ENCODE data around the gene RABGAP1.
"Not testable (repeated sequence)": the region's sequence is repeated elsewhere in the genome, so short reads cannot be mapped to it uniquely, and the experiment has no call there.

RABGAP1 gene

GRCh38 chr9:122940749-122941581, at the start of gene RABGAP1:
Gene RABGAP1, plus strand, starts transcription at chr9:122941020. Its CDS starts 16,040 bp downstream, at chr9:122957060.
- TF ChIP-seq HDGF (IDR thresholded peaks at IDR 0.05; ENCODE audit: borderline replicate concordance) (no peak), PKNOX1 (IDR thresholded peaks at IDR 0.05) (0 out of 2 replicates have a peak, but pooled peaks have one; percentile 12), L3MBTL2 (conservative IDR thresholded peaks at IDR 0.05) (peak; percentile 31; the same call in 1 of the 2 replicates)
- peak; percentile 98 for DNase-seq (ENCODE audit: extremely low spot score)
- ChIA-PET CTCF (interaction anchor here (0.9 kb wide), 2 partner anchors 28 to 50 kb away, joined by 4 to 5 read pairs; partner anchors contain the start of gene ZBTB6), POLR2A (interaction anchor here (0.6 to 2.4 kb wide), 17 partner anchors 10 to 379 kb away, joined by 3 to 63 read pairs (median 4); partner anchors contain the start of genes PDCL, RC3H2, ZBTB26 and ZBTB6)

GRCh38 chr9:122897969-122898368, 42.9 kb upstream of the RABGAP1 start:
- POLR2A ChIA-PET, result interaction anchor here (1.3 kb wide), 1 partner anchor 42 kb away, joined by 6 read pairs; the partner anchor contains the start of gene RABGAP1
- CTCF ChIA-PET, result no interaction called here
- TF ChIP-seq LEF1 (IDR thresholded peaks at IDR 0.05; ENCODE audit: borderline replicate concordance) (no peak), HDGF (IDR thresholded peaks at IDR 0.05; ENCODE audit: borderline replicate concordance) (no peak), BHLHE40 (IDR thresholded peaks at IDR 0.05; ENCODE audit: borderline replicate concordance) (no peak), NFRKB (IDR thresholded peaks at IDR 0.05) (no peak), FOXA1 (IDR thresholded peaks at IDR 0.05) (no peak), FOXM1 (IDR thresholded peaks at IDR 0.05; ENCODE audit: borderline replicate concordance) (no peak), PKNOX1 (IDR thresholded peaks at IDR 0.05) (no peak), TARDBP (IDR thresholded peaks at IDR 0.05) (no peak), ARNT (IDR thresholded peaks at IDR 0.05) (no peak), FOXK2 (IDR thresholded peaks at IDR 0.05) (no peak), ZNF384 (IDR thresholded peaks at IDR 0.05) (no peak), SUZ12 (IDR thresholded peaks at IDR 0.05) (no peak), L3MBTL2 (conservative IDR thresholded peaks at IDR 0.05) (no peak), ELF4 (IDR thresholded peaks at IDR 0.05) (no peak), CTBP1 (IDR thresholded peaks at IDR 0.05; ENCODE audit: borderline replicate concordance) (no peak), SP1 (IDR thresholded peaks at IDR 0.05) (no peak)
- DNase-seq (ENCODE audit: extremely low spot score), result no peak

GRCh38 chr9:122900791-122901190, 40.0 kb upstream of the RABGAP1 start:
- no peak for DNase-seq (ENCODE audit: extremely low spot score)
- CTCF ChIA-PET, result no interaction called here
- TF ChIP-seq NFRKB (IDR thresholded peaks at IDR 0.05), result no peak
- TF ChIP-seq FOXK2 (IDR thresholded peaks at IDR 0.05), result no peak
- no peak for TF ChIP-seq TARDBP (IDR thresholded peaks at IDR 0.05)
- TF ChIP-seq BHLHE40 (IDR thresholded peaks at IDR 0.05; ENCODE audit: borderline replicate concordance), result no peak
- no peak for TF ChIP-seq PKNOX1 (IDR thresholded peaks at IDR 0.05)
- no peak for TF ChIP-seq ARNT (IDR thresholded peaks at IDR 0.05)
- TF ChIP-seq CTBP1 (IDR thresholded peaks at IDR 0.05; ENCODE audit: borderline replicate concordance), result no peak
- TF ChIP-seq LEF1 (IDR thresholded peaks at IDR 0.05; ENCODE audit: borderline replicate concordance), result no peak
- no peak for TF ChIP-seq FOXM1 (IDR thresholded peaks at IDR 0.05; ENCODE audit: borderline replicate concordance)
- TF ChIP-seq L3MBTL2 (conservative IDR thresholded peaks at IDR 0.05), result no peak
- TF ChIP-seq ELF4 (IDR thresholded peaks at IDR 0.05), result no peak
- no peak for TF ChIP-seq SP1 (IDR thresholded peaks at IDR 0.05)
- no peak for TF ChIP-seq ZNF384 (IDR thresholded peaks at IDR 0.05)
- no peak for TF ChIP-seq SUZ12 (IDR thresholded peaks at IDR 0.05)
- no peak for TF ChIP-seq HDGF (IDR thresholded peaks at IDR 0.05; ENCODE audit: borderline replicate concordance)
- no peak for TF ChIP-seq FOXA1 (IDR thresholded peaks at IDR 0.05)
- POLR2A ChIA-PET, result interaction anchor here (2.0 kb wide), 1 partner anchor 12 kb away, joined by 5 read pairs; the partner anchor contains the start of gene ZBTB6

- CTCF ChIA-PET, result interaction anchor here (0.6 kb wide), 1 partner anchor 30 kb away, joined by 3 read pairs; no protein-coding TSS in a partner anchor
These were observed 36.4 kb upstream of the RABGAP1 start for GRCh38 chr9:122904466-122904822.

GRCh38 chr9:122904823-122905710, 35.8 kb upstream of the RABGAP1 start, which contains the start of gene RC3H2:
Gene RC3H2, minus strand, starts transcription at chr9:122905359. Its CDS starts 7,850 bp downstream, at chr9:122897509.
- DNase-seq (ENCODE audit: extremely low spot score), result peak; percentile 96
- ChIA-PET CTCF (interaction anchor here (0.6 kb wide), 1 partner anchor 30 kb away, joined by 3 read pairs; no protein-coding TSS in a partner anchor), POLR2A (interaction anchor here (0.6 to 3.6 kb wide), 14 partner anchors 8 to 142 kb away, joined by 3 to 27 read pairs (median 5); partner anchors contain the start of genes RABGAP1, ZBTB26 and ZBTB6)
- TF ChIP-seq L3MBTL2 (conservative IDR thresholded peaks at IDR 0.05) (peak; percentile 37; the same call in 1 of the 2 replicates), ELF4 (IDR thresholded peaks at IDR 0.05) (no peak; the same call in 1 of the 2 replicates), CTBP1 (IDR thresholded peaks at IDR 0.05; ENCODE audit: borderline replicate concordance) (peak; percentile 46; the same call in 1 of the 2 replicates), SUZ12 (IDR thresholded peaks at IDR 0.05) (no peak), FOXK2 (IDR thresholded peaks at IDR 0.05) (no peak), PKNOX1 (IDR thresholded peaks at IDR 0.05) (peak; percentile 2; the same call in 1 of the 2 replicates), SP1 (IDR thresholded peaks at IDR 0.05) (peak; percentile 28; the same call in 1 of the 2 replicates), FOXM1 (IDR thresholded peaks at IDR 0.05; ENCODE audit: borderline replicate concordance) (peak; percentile 78)

More at GRCh38 chr9:122904466-122904822, 36.4 kb upstream of the RABGAP1 start:
- DNase-seq (ENCODE audit: extremely low spot score), result peak; percentile 27
- TF ChIP-seq FOXK2 (IDR thresholded peaks at IDR 0.05) (no peak), L3MBTL2 (conservative IDR thresholded peaks at IDR 0.05) (no peak), ARNT (IDR thresholded peaks at IDR 0.05) (no peak), LEF1 (IDR thresholded peaks at IDR 0.05; ENCODE audit: borderline replicate concordance) (no peak), BHLHE40 (IDR thresholded peaks at IDR 0.05; ENCODE audit: borderline replicate concordance) (no peak), NFRKB (IDR thresholded peaks at IDR 0.05) (no peak)
- POLR2A ChIA-PET, result interaction anchor here (1.1 to 3.6 kb wide), 9 partner anchors 9 to 142 kb away, joined by 3 to 27 read pairs (median 5); partner anchors contain the start of genes RABGAP1, ZBTB26 and ZBTB6

- POLR2A ChIA-PET; DNase-seq (ENCODE audit: extremely low spot score); CTCF ChIA-PET: not testable (repeated sequence)
These were observed 34.7 kb upstream of the RABGAP1 start for GRCh38 chr9:122906122-122906521.
